ENCODE measurements around the gene CDC42EP5.

Gene CDC42EP5

GRCh38 chr19:54464630-54465425 lies 8.3 kb downstream of the CDC42EP5 start:
- Histone ChIP-seq H3K9ac (ENCODE audit: low read length) (peak overlapping the region; percentile 73), H2AFZ (ENCODE audit: low read length) (no peak overlapping the region), H3K79me2 (ENCODE audit: insufficient read depth, low read length) (no peaks in the 10 kb centered on the region), H3K4me3 (ENCODE audit: low read depth, low read length, poor library complexity, severe bottlenecking) (peak overlapping the region; percentile 64), H3K4me1 (ENCODE audit: insufficient read depth, low read length, severe bottlenecking) (peaks cover 18% of the 10 kb centered on the region), H3K27ac (ENCODE audit: low read depth, low read length, poor library complexity, severe bottlenecking) (peak overlapping the region; percentile 90), H4K20me1 (ENCODE audit: insufficient read depth, low read length) (no peaks in the 10 kb centered on the region), H3K27me3 (ENCODE audit: insufficient read depth, low read length) (no peaks in the 10 kb centered on the region), H3K4me2 (ENCODE audit: low read length) (peak overlapping the region; percentile 92), H3K9me3 (ENCODE audit: low read length) (no peaks in the 10 kb centered on the region), H3F3A (ENCODE audit: insufficient read depth, low read length) (peaks cover 3% of the 10 kb centered on the region; the same call in 1 of the 2 replicates), H3K36me3 (ENCODE audit: insufficient read depth, low read length) (peaks cover 24% of the 10 kb centered on the region), H3K9me2 (ENCODE audit: low read depth, low read length) (no peaks in the 10 kb centered on the region)
- TF ChIP-seq EZH2 (IDR thresholded peaks at IDR 0.05; ENCODE audit: borderline replicate concordance, low read length): no peak
- TF ChIP-seq, protein P1, sequence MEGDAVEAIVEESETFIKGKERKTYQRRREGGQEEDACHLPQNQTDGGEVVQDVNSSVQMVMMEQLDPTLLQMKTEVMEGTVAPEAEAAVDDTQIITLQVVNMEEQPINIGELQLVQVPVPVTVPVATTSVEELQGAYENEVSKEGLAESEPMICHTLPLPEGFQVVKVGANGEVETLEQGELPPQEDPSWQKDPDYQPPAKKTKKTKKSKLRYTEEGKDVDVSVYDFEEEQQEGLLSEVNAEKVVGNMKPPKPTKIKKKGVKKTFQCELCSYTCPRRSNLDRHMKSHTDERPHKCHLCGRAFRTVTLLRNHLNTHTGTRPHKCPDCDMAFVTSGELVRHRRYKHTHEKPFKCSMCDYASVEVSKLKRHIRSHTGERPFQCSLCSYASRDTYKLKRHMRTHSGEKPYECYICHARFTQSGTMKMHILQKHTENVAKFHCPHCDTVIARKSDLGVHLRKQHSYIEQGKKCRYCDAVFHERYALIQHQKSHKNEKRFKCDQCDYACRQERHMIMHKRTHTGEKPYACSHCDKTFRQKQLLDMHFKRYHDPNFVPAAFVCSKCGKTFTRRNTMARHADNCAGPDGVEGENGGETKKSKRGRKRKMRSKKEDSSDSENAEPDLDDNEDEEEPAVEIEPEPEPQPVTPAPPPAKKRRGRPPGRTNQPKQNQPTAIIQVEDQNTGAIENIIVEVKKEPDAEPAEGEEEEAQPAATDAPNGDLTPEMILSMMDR (IDR thresholded peaks at IDR 0.05; ENCODE audit: low read length): no peak

DNA sequence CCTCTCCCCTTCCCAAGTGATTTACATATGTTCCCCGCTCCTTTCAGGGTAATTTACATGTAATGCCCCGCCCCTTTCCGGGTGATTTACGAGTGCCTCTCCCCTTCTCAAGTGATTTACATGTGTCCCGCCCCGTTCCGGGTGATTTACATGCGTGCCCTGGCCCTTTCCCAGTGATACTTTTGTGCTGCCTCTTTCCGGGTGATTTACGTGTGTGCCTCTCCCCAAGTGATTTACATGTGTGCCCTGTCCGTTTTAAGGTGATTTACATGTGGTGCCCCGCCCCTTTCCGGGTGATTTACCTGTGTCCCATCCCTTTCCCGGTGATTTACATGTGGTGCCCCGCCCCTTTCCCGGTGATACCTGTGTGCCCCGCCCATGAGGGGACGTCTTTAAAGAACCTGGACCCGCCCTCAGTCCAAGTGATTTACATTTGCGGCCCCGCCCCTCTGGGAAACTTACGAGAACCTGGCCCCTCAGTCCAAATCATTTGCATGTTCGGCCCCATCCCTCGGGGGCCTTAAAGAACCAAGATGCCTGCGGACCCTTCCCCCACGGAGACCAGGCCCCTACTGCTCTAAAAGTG lies 9.0 kb downstream of the CDC42EP5 start:
- peak overlapping the region; percentile 64 for H3K4me3 ChIP-seq (ENCODE audit: low read depth, low read length, poor library complexity, severe bottlenecking)

GRCh38 chr19:54463531-54464043 lies 9.5 kb downstream of the CDC42EP5 start, which contains the start of gene LENG9:
Gene LENG9, minus strand, starts transcription at chr19:54463778. Its CDS starts 252 bp downstream, at chr19:54463526.
- H3K4me3 ChIP-seq (ENCODE audit: low read depth, low read length, poor library complexity, severe bottlenecking): peak within 1 kb of the TSS; percentile 64
- H2AFZ ChIP-seq (ENCODE audit: low read length): no peak within 1 kb of the TSS
- peak within 1 kb of the TSS; percentile 90 for H3K27ac ChIP-seq (ENCODE audit: low read depth, low read length, poor library complexity, severe bottlenecking)
- TF ChIP-seq, protein P1 (IDR thresholded peaks at IDR 0.05; ENCODE audit: low read length): no peak
- no peak for TF ChIP-seq EZH2 (IDR thresholded peaks at IDR 0.05; ENCODE audit: borderline replicate concordance, low read length)
- peaks cover 35% of the 10 kb centered on the region for H3K36me3 ChIP-seq (ENCODE audit: insufficient read depth, low read length)
- H3K9ac ChIP-seq (ENCODE audit: low read length): peak within 1 kb of the TSS; percentile 81
- no peaks in the 10 kb centered on the region for H4K20me1 ChIP-seq (ENCODE audit: insufficient read depth, low read length)
- no peaks in the 10 kb centered on the region for H3K9me3 ChIP-seq (ENCODE audit: low read length)
- H3K79me2 ChIP-seq (ENCODE audit: insufficient read depth, low read length): no peaks in the 10 kb centered on the region
- H3F3A ChIP-seq (ENCODE audit: insufficient read depth, low read length): peaks cover 3% of the 10 kb centered on the region; the same call in 1 of the 2 replicates
- no peaks in the 10 kb centered on the region for H3K9me2 ChIP-seq (ENCODE audit: low read depth, low read length)
- H3K27me3 ChIP-seq (ENCODE audit: insufficient read depth, low read length): no peaks in the 10 kb centered on the region
- H3K4me2 ChIP-seq (ENCODE audit: low read length): peak within 1 kb of the TSS; percentile 92
- peaks cover 18% of the 10 kb centered on the region for H3K4me1 ChIP-seq (ENCODE audit: insufficient read depth, low read length, severe bottlenecking)

More for the DNA sequence above, 9.0 kb downstream of the CDC42EP5 start:
- H3K4me2 ChIP-seq (ENCODE audit: low read length): peak overlapping the region; percentile 92
- H3K27ac ChIP-seq (ENCODE audit: low read depth, low read length, poor library complexity, severe bottlenecking): peak overlapping the region; percentile 90
- H2AFZ ChIP-seq (ENCODE audit: low read length): no peak overlapping the region
- no peaks in the 10 kb centered on the region for H3K9me2 ChIP-seq (ENCODE audit: low read depth, low read length)
- H3F3A ChIP-seq (ENCODE audit: insufficient read depth, low read length): peaks cover 3% of the 10 kb centered on the region; the same call in 1 of the 2 replicates
- H3K9me3 ChIP-seq (ENCODE audit: low read length): no peaks in the 10 kb centered on the region
- TF ChIP-seq, protein P1 (IDR thresholded peaks at IDR 0.05; ENCODE audit: low read length): no peak
- TF ChIP-seq EZH2 (IDR thresholded peaks at IDR 0.05; ENCODE audit: borderline replicate concordance, low read length): no peak
- H3K27me3 ChIP-seq (ENCODE audit: insufficient read depth, low read length): no peaks in the 10 kb centered on the region
- H3K79me2 ChIP-seq (ENCODE audit: insufficient read depth, low read length): no peaks in the 10 kb centered on the region
- peaks cover 30% of the 10 kb centered on the region for H3K36me3 ChIP-seq (ENCODE audit: insufficient read depth, low read length)
- peak overlapping the region; percentile 73 for H3K9ac ChIP-seq (ENCODE audit: low read length)
- peaks cover 18% of the 10 kb centered on the region for H3K4me1 ChIP-seq (ENCODE audit: insufficient read depth, low read length, severe bottlenecking)
- no peaks in the 10 kb centered on the region for H4K20me1 ChIP-seq (ENCODE audit: insufficient read depth, low read length)

All from OCI-LY1 (cell line).